HAP-1 (cell line): ENCODE results near the gene THUMPD2.
"Not testable (repeated sequence)": the region's sequence is repeated elsewhere in the genome, so short reads cannot be mapped to it uniquely, and the experiment has no call there.

ENCODE experiments used
- DNase-seq, 2 experiments: peaks; one replicate each; pipeline ENCODE4 v3.0.0-alpha.2; 2016 to 2020; ENCODE audit warnings: low spot score in 2 of 2
- H3K27me3 ChIP-seq: fragments of 250-450 bp; sonication (Bioruptor Pico); 2 replicates; pipeline ENCODE4 v1.5.1; 2020; ENCODE audit warnings: low read depth, mild to moderate bottlenecking, moderate library complexity
- H3K36me3 ChIP-seq: fragments of 250-450 bp; sonication (Bioruptor Pico); replicated peaks from 2 replicates; pipeline ENCODE4 v1.5.1; 2020; ENCODE audit warnings: mild to moderate bottlenecking
- H3K4me1 ChIP-seq: fragments of 250-450 bp; sonication (Bioruptor Pico); 2 replicates; pipeline ENCODE4 v1.5.1; 2020; ENCODE audit warnings: mild to moderate bottlenecking
- H3K4me3 ChIP-seq: fragments of 250-450 bp; sonication (Bioruptor Pico); 2 replicates; pipeline ENCODE4 v1.5.1; 2020; ENCODE audit warnings: mild to moderate bottlenecking, moderate library complexity
- H3K9me3 ChIP-seq: fragments of 250-450 bp; sonication (Bioruptor Pico); 2 replicates; pipeline ENCODE4 v1.5.1; 2020; ENCODE audit warnings: mild to moderate bottlenecking, moderate library complexity
- in situ Hi-C: fragments of 300-500 bp; cut with MboI; formaldehyde crosslinking; loops from 3 replicates; pipeline ENCODE4 v1.14.3; 2020; ENCODE audit warnings: low sequenced_read_pairs, inconsistent platforms, mixed read lengths

Gene THUMPD2, protein sequence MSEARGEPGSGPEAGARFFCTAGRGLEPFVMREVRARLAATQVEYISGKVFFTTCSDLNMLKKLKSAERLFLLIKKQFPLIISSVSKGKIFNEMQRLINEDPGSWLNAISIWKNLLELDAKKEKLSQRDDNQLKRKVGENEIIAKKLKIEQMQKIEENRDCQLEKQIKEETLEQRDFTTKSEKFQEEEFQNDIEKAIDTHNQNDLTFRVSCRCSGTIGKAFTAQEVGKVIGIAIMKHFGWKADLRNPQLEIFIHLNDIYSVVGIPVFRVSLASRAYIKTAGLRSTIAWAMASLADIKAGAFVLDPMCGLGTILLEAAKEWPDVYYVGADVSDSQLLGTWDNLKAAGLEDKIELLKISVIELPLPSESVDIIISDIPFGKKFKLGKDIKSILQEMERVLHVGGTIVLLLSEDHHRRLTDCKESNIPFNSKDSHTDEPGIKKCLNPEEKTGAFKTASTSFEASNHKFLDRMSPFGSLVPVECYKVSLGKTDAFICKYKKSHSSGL

DNA sequence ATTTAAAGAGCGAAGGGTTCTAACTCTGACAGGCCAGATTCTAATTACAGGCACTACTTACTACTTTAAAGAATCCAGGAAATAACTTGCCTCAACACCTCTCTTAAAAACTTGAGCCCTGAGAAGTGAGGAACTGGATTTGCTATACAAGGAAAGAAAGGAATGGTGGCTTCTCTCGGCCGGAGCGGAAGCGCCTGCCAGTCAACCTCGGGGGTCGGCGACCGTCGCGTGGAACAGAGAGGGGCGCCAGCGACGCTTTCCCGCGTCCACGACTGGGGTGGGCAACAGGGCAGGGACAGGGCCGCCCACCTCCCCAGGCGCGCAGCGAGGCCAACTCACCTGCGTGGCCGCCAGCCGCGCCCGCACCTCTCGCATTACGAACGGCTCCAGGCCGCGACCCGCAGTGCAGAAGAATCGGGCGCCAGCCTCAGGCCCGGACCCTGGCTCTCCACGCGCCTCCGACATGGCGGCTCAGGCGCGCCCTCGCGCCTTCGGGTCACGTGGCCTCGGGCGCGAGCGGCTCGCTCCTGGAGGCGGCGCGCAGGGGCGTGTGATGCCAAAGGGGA lies at the start of gene THUMPD2:
Gene THUMPD2, minus strand, starts transcription at position 484 of the 566 bp plus-strand sequence. Its CDS starts 19 bp downstream, at position 465.
- peaks cover 4% of the 10 kb centered on the region; the same call in 1 of the 2 replicates for H3K4me1 ChIP-seq
- DNase-seq = peak; percentile 40 to 81
- H3K4me3 ChIP-seq = peak within 1 kb of the TSS; percentile 60
- H3K9me3 ChIP-seq = 0 out of 2 replicates have a peak, but pooled peaks cover 2% of the 10 kb centered on the region
- in situ Hi-C loops = no loop called here
- peaks cover 4% of the 10 kb centered on the region; the same call in 1 of the 2 replicates for H3K36me3 ChIP-seq
- no peaks in the 10 kb centered on the region for H3K27me3 ChIP-seq

DNA sequence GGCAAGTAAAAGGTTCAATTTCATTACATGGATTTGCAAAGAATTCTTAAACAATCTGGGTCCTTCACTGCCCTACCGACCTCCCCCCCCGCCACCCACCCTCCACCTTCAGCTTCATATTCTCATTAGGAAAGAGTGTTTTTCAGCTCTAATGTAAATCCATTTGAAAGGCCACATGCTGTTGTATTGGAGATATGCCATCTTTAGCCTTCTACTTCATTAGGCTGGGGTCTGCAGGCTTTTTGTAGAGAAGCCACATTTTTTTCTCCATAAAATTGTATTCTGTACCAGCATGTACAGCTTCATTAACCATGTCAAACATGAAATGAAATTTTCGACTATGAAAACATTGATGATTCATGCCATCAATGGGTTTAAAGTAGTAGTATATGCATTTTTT lies 42.8 kb upstream of the THUMPD2 start:
- in situ Hi-C loops = no loop called here
- Histone ChIP-seq H3K4me1 (no peaks in the 10 kb centered on the region), H3K36me3 (no peaks in the 10 kb centered on the region), H3K9me3 (no peaks in the 10 kb centered on the region), H3K4me3 (no peak overlapping the region), H3K27me3 (no peaks in the 10 kb centered on the region)
- DNase-seq = no peak

DNA sequence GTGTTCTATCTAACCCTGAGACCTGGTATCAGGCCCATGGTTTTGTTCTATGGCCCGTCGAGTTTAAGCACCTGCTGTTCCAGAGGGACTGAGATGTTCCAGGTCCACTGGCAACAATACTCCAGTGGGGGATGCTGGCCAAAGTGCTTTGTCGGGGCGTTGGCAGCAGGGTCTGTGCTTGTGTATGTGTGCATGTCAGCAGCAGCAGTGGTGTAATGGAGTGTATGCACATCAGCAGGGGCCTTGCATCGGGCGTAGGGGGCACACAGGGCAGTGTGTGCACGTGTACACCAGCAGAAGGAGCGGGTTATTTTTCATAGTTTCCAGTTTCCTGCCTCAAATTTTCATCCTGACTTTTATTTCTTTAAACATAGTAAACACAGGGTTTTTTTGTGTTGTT lies 37.8 kb upstream of the THUMPD2 start:
- in situ Hi-C loops = no loop called here
- DNase-seq = no peak
- H3K27me3 ChIP-seq = no peaks in the 10 kb centered on the region
- 0 out of 2 replicates have a peak, but pooled peaks cover 3% of the 10 kb centered on the region for H3K9me3 ChIP-seq
- H3K36me3 ChIP-seq = no peaks in the 10 kb centered on the region
- H3K4me1 ChIP-seq = no peaks in the 10 kb centered on the region
- H3K4me3 ChIP-seq = no peak overlapping the region

DNA sequence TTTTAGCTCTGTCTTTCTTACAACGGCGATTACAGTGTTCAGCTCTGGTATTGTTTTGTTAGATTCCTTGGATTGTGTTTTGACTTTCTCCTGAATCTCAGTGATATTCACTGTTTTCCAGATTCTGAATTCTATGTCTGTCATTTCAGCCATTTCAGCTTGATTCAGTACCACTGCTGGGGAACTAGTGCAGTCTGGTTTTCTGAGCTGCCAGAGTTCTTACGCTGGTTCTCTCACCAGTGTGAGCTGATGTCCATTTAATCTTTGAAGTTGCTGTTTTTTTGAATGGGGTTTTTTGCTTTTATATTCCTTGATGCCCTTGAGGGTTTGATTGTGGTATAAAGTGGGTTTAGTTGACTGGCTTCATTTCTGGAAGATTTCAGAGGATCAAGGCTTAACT lies 37.4 kb upstream of the THUMPD2 start:
- Histone ChIP-seq H3K9me3 (0 out of 2 replicates have a peak, but pooled peaks cover 3% of the 10 kb centered on the region), H3K4me1 (no peaks in the 10 kb centered on the region), H3K27me3 (no peaks in the 10 kb centered on the region), H3K36me3 (no peaks in the 10 kb centered on the region), H3K4me3 (no peak overlapping the region)
- in situ Hi-C loops = no loop called here
- DNase-seq = no peak

DNA sequence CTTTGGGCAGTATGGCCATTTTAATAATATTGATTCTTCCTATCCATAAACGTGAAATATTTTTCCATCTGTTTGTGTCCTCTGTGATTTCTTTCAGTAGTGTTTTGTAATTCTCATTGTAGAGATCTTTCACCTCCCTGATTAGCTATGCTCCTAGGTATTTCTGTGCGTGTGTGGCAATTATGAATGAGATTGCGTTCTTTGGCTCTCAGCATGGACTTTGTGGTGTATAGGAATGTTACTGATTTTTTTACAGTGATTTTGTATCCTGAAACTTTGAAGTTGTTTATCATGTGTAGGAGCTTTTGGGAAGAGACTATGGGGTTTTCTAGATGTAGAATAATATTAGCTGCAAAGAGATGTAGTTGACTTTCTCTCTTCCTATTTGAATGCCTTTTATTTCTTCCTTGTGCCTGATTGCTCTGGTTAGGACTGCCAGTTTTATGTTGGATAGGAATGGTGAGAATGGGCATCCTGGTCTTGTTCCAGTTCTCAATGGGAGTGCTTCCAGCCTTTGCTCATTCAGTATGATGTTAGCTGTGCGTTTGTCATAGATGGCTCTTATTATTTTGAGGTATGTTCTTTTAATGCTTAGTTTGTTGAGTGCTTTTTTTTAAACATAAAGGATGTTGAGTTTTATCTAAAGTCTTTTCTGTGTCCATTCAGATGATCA lies 27.0 kb upstream of the THUMPD2 start:
- Histone ChIP-seq H3K36me3 (no peaks in the 10 kb centered on the region), H3K4me1 (no peaks in the 10 kb centered on the region), H3K4me3 (no peak overlapping the region), H3K27me3 (no peaks in the 10 kb centered on the region; the same call in 1 of the 2 replicates), H3K9me3 (peaks cover 6% of the 10 kb centered on the region; the same call in 1 of the 2 replicates)
- no peak for DNase-seq
- in situ Hi-C loops = no loop called here

DNA sequence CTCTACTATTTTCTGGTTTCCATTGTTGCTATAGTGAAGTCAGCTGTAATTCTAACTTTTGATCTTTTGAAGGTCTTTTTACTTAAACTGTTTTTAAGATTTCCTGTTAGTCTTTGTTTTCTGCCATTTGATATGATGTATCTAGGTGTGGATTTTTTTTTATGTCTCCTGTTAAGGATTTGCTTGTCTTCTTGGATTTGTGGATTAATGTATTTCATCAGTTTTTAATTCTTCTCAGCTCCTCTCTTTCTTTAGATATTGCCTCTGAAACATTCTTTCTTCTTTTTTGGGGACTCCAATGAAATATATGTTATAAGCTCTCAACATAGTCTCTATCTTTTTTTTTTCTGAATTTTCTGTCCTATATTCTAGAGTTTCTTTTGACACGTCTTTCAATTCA lies 24.8 kb upstream of the THUMPD2 start:
- DNase-seq = no peak
- Histone ChIP-seq H3K36me3 (no peaks in the 10 kb centered on the region), H3K27me3 (no peaks in the 10 kb centered on the region; the same call in 1 of the 2 replicates), H3K4me1 (no peaks in the 10 kb centered on the region), H3K4me3 (no peak overlapping the region), H3K9me3 (peaks cover 6% of the 10 kb centered on the region; the same call in 1 of the 2 replicates)
- in situ Hi-C loops = no loop called here

DNA sequence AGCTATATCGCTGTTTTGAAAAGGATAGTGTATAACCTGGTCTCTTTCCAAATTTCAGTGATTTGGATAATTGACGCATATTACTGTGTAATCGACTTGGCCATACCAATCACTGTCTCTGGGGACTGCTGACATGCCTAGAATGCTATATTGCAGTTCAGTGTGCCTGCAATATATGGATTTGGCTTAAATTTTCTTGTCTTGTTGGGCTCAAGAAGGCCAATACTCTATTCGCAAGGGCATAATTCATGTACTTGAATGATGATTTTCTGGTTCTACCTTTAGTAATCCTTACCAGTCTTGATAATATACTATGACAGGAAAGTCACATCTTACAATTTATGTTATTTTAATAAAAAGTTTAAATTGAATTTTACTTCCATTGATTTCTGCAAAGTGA lies 21.7 kb upstream of the THUMPD2 start:
- Histone ChIP-seq H3K4me1 (no peaks in the 10 kb centered on the region), H3K36me3 (no peaks in the 10 kb centered on the region), H3K27me3 (no peaks in the 10 kb centered on the region; the same call in 1 of the 2 replicates), H3K9me3 (peaks cover 6% of the 10 kb centered on the region; the same call in 1 of the 2 replicates), H3K4me3 (no peak overlapping the region)
- in situ Hi-C loops = no loop called here
- no peak for DNase-seq

DNA sequence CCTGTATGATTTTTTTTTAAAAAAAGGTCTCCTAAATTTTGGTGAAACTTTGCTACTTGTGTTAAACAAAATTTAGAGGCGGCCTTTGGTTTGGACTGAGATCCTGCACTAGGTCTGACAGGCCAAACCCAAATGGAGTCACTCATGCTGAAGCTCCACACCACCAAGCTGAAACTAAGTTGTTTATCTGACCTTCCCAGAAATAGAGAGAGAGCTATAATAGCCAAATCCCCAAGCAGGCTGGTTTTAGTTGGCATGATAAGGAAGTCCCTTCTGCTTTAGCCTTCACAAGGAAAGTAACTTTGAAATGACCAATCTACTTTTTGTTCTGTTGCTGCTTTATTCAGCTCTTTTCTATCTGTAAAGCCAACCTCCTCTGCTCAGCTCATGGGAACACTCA lies 17.1 kb upstream of the THUMPD2 start:
- in situ Hi-C loops = no loop called here
- no peak overlapping the region for H3K4me3 ChIP-seq
- H3K27me3 ChIP-seq = no peaks in the 10 kb centered on the region

DNA sequence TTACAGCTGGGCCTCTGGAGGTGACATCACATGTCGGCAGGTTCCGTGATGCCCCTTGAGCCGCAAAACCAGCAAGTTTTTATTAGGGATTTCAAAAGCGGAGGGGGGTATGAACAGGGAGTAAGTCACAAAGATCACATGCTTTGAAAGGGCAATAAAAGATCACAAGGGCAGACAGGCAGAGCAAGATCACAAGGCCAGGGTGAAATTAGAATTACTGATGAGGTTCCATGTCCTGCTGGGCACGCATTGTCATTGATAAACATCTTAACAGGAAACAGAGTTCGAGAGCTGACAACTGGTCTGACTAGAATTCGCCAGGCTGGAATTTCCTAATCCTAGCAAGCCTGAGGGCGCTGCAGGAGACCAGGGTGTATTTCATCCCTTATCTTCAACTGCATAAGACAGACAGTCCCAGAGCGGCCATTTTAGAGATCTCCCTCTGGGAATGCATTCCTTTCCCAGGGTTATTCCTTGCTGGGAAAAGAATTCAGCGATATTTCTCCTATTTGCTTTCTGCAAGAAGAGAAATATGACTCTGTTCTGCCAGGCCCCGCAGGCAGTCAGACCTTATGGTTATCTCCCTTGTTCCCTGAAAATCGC lies 11.3 kb upstream of the THUMPD2 start:
- H3K27me3 ChIP-seq, H3K4me1 ChIP-seq, H3K9me3 ChIP-seq, DNase-seq, in situ Hi-C loops, H3K4me3 ChIP-seq, H3K36me3 ChIP-seq: not testable (repeated sequence)

More for the DNA sequence above, 17.1 kb upstream of the THUMPD2 start:
- H3K36me3 ChIP-seq = no peaks in the 10 kb centered on the region
- H3K9me3 ChIP-seq = no peaks in the 10 kb centered on the region; the same call in 1 of the 2 replicates
- H3K4me1 ChIP-seq = 0 out of 2 replicates have a peak, but pooled peaks cover 8% of the 10 kb centered on the region
- DNase-seq = no peak

DNA sequence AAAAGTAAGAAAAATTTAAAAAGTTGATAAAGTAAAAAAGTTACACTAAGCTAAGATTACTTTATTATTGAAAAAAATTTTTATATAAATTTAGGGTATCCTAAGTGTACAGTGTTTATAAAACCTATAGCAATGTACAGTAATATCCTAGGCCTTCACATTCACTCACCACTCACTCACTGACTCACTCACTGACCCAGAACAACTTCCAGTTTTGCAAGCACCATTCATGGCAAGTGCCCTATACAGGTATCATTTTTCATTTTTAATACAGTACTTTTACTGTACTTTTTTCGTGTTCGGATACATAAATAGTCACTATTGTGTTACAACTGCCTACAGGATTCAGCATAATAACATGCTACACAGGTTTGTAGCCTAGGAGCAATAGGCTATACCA lies 8.9 kb upstream of the THUMPD2 start:
- Histone ChIP-seq H3K9me3 (no peaks in the 10 kb centered on the region), H3K4me1 (0 out of 2 replicates have a peak, but pooled peaks cover 8% of the 10 kb centered on the region), H3K27me3 (no peaks in the 10 kb centered on the region), H3K36me3 (no peaks in the 10 kb centered on the region), H3K4me3 (no peak overlapping the region)
- in situ Hi-C loops = no loop called here
- DNase-seq = no peak

DNA sequence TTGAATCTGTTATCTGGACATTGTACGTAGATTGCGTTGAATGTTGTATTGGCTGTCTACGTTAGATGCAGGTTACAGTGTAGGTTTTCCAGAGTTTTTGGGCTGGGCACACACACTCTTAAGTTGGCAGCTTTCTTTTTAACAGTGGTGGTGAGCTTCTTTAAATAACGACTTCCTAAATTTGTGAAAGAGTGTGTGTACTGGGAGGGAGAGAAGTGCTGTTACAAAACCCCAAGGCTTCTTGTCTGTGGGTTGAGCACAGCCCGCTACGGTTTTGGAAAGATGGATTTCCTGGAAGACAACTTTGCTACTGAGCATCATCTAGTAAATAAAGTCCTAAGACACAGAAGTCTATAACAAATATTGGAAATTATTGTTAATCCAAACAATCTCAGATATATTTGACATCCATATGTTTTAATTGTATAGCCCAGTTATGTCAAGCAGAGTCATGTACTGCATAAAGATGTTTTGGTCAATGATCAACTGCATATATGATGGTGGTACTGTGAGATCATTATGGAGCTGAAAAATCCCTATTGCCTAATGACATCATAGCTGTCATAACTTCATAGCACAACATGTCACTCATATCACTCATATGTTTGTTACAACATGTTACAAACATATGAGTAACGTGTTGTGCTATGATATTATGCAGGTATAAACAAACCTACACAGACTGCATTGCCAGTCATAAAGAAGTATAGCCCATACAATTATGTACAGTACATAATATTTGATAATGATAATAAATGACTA lies 7.9 kb upstream of the THUMPD2 start:
- H3K4me1 ChIP-seq = no peaks in the 10 kb centered on the region
- 0 out of 2 replicates have a peak, but pooled peaks cover 2% of the 10 kb centered on the region for H3K9me3 ChIP-seq
- H3K27me3 ChIP-seq = no peaks in the 10 kb centered on the region
- no peak overlapping the region for H3K4me3 ChIP-seq
- H3K36me3 ChIP-seq = no peaks in the 10 kb centered on the region
- in situ Hi-C loops = no loop called here
- no peak for DNase-seq

DNA sequence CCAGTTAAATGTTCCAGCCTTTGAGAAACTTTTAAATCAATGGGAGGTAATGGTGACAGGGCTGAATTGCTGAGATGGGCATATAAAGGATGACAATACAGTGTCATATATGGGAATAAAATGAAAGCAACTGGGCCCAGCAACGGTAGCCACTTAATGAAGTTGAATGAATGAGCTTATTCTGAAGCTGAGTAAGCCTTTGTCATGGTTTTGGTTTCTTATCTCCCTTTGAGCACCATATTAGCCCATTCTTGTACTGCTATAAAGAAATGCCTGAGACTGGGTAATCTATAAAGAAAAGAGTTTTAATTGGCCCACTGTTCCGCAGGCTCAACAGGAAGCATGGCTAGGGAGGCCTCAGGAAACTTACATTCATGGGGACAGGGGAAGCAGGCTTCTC lies 3.5 kb upstream of the THUMPD2 start:
- in situ Hi-C loops = no loop called here
- no peaks in the 10 kb centered on the region for H3K36me3 ChIP-seq
- 0 out of 2 replicates have a peak, but pooled peaks cover 2% of the 10 kb centered on the region for H3K4me1 ChIP-seq
- DNase-seq = no peak
- no peak overlapping the region for H3K4me3 ChIP-seq
- H3K27me3 ChIP-seq = no peaks in the 10 kb centered on the region
- 0 out of 2 replicates have a peak, but pooled peaks cover 2% of the 10 kb centered on the region for H3K9me3 ChIP-seq

DNA sequence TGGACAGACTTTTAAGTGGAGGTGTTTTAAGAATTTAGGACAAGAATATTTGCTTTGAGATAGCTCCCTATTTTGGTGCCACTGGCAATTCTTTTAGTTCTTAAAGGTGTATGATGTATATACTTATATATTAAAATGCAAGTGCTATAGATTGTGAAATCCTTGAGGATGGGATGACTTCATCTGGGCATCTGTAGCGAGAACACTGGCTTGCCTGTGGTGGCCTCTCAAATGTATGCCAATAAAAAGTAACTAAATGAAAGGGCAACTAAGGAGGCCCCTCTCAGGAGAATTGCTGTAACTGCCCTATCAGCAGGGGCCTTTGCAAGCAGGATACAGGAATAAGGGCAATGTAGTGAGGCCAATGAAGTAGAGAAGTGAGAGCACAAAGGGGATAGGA lies 2.6 kb upstream of the THUMPD2 start:
- in situ Hi-C loops = no loop called here
- H3K9me3 ChIP-seq = 0 out of 2 replicates have a peak, but pooled peaks cover 2% of the 10 kb centered on the region
- DNase-seq = no peak

More for the DNA sequence above, 2.6 kb upstream of the THUMPD2 start:
- Histone ChIP-seq H3K4me1 (peaks cover 4% of the 10 kb centered on the region; the same call in 1 of the 2 replicates), H3K27me3 (no peaks in the 10 kb centered on the region), H3K4me3 (no peak overlapping the region), H3K36me3 (no peaks in the 10 kb centered on the region)
